GM18517 (cell line): Measurements from ENCODE around the gene SLC7A4.
"Not testable (repeated sequence)": the region's sequence is repeated elsewhere in the genome, so short reads cannot be mapped to it uniquely, and the experiment has no call there.

Experiments used
- ATAC-seq: cut with Tn5 transposase; IDR thresholded peaks from one replicate; pipeline ENCODE4 v1.9.1; 2021; ENCODE audit warnings: mild to moderate bottlenecking, moderate library complexity; ENCODE audit not compliant: unreplicated experiment

Gene SLC7A4

DNA sequence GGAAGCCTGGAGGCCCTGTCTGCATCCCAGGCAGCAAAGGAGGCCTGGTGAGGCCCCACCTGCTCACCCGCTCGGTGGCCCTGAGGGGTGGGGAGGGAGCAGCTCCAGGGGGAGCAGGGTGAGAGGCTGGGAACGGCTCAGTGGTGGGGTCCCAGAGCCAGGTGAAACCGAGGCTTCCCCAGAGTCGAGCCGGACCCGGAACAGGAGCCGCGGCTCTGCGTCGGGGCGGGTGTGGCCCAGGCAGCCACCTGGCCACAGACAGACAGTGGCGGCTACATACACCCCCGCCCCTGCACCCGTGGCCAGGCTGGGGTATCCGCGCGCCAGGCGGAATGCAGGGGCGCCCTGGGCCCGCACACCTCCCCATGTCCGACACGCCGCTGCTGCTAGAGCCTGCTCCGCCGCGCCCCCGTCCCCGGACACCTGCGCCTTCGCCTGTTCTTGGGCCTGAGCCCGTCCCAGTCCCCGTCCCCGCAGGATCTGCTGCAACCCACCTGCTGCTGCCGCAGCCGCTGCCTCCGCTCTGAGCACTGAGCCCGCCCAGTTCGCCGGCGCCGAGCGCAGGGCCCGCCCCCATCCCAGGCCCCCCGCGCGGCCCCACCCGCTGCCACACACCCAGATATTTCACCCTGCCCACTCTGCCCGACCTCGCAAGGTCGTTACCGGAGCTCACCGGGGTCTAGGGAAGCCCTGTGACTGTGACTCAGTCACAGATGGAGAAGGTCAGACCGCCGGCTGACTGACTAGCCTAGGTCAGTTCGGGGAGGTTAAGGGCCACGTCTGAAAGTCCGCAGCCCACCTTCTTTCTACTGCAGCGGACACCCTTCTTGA lies at the start of gene SLC7A4:
TSS of gene SLC7A4 (minus strand) at position 525 of the 831 bp plus-strand sequence. CDS start 749 bp downstream, outside the sequence.
- ATAC-seq, result no peak

DNA sequence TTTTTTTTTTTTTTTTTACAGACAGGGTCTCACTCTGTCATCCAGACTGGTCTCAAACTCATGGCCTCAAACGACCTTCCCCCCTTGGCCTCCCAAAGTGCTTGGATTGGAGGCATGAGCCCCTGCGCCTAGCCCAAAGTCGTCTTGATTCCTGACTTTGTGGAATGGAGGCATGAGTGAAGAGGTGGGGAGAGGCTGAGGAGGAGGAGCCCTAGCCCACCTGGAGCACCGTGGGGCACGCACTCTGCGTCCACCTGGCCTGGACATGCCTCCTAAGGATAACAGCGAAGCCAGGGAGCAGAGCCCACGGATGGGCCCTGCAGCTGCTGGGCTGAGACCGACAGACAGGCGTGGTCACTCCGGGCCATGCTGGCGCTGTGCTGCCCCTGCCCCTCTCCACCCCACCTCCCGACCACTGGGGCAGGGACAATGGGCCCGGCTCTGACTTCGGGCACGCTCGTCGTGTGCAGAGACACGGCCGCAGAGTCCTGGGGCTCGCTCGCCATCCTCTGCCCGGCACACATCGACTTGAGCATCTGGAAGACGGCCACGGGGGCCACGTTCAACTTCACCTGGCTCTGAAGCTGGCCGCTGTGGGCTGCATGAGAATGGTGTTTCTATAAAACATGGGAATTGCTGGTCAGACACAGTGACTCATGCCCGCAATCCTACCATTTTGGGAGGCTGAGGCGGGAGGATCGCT lies 48.2 kb upstream of the SLC7A4 start:
- no peak for ATAC-seq

DNA sequence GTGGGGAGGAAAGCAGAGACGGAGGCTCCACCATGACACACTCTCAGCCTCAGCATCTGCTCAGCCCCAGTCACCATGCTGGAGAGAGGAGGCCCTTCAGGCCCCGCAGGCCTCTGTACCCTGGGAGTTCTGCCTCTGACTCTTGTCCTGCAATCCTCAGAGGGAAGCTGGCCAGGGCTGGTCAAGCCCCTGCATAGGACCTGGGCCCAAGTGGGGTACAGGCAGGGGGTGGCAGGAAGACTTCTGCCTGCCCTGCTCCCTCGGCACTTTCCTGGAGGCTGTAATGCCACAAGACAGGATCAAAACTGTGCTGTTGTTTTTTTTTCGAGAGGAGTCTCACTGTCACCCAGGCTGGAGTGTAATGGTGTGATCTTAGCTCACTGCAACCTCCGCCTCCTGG lies 47.1 kb upstream of the SLC7A4 start:
- no peak for ATAC-seq

DNA sequence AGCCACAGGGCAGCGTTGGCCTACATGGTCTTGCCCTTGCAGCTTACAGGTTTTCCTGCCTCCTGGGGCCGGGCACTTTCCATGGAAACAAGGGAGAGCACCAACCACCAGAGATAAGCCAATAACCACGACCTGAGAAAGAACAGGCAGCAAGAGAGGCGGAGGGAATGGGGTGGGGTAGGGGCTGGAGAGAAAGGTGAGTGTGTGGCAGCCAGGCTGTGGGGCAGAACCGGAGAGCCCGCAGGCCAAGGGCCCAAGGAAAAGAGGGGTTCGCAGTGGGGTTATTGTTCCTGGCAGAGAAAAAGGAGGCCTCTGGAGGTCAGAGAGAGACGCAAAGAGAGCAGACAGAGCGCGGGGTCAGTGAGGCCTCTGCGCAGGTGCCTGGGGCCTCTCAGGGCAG lies 46.6 kb upstream of the SLC7A4 start:
- ATAC-seq, result no peak

GRCh38 chr22:21077884-21078508 lies 45.6 kb upstream of the SLC7A4 start:
- no peak for ATAC-seq

GRCh38 chr22:21076912-21077625 lies 44.7 kb upstream of the SLC7A4 start:
- ATAC-seq, result no peak

DNA sequence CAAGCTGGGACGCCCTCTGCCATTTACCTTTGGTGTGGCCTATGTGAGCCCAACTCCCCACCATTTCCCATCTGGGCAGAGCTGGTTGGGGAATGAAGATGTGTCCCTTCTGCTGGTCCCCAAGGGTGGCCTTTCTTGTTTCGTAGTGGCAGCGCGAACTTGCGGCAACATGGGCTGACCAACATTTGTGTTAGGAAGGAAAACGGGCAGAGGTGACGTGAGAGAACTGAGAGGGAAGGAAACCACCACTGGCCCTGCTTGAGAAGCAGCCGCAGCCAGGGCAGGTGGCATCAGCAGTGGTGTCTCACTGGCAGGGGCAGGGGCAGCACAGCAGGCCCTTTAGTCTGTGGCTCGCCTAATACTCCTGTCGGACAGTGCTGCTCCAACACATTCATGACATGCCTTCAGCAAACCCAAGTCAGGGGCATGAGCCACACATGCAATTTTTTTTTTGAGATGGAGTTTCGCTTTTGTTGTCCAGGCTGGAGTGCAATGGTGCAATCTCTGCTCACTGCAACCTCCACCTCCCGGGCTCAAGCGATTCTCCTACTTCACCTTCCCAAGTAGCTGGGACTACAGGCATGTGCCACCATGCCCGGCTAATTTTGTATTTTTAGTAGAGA lies 43.3 kb upstream of the SLC7A4 start:
- ATAC-seq, result no peak

DNA sequence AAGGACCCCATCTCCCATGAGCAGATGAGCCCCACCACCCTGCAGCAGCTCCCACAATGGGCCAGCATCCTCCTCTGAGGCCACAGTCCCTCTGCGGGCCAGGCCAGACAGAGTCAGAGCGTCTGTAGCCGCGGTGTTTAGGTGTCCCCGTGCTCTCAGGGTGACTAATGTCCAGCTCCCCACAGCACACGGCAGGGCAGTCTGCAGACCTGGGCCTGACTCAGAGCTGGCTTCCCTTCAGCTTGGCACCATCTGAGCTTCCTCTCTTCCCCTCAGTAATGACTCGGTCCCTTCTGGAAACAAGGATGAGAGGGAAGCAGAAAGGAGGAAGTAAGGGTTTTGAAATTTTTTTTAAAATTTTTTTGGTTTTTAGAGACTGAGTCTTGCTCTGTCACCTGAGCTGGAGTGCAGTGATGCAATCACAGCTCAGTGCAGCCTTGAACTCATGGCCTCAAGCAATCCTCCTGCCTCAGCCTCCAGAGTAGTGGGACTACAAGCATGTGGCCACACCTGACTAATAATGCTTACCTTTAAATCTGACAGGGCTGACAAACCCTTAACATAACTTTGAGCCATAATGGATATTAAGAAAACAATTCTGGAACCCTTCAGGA lies 41.8 kb upstream of the SLC7A4 start:
- no peak for ATAC-seq

GRCh38 chr22:21073482-21073881 lies 41.1 kb upstream of the SLC7A4 start:
- ATAC-seq, result no peak

- no peak for ATAC-seq
These were observed 40.7 kb upstream of the SLC7A4 start for GRCh38 chr22:21073023-21073422.

DNA sequence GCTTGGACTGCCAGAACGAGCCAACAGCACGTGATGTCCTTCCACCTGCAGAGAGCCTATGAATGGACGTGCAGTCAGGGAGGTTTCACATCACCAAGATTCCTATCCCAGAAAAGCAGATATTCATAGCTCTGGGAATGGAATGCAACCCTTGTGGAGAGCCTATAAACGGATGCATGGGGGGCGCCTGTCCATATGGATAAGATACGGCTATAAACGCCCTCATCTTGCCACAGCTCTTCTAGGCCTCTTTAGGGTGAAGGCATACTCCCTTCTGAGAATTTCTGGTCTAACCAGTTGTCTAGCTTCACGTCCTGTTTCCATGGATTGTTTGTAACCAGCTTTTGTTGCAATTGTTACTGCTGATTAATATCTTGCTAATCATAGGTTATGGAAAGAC lies 39.4 kb upstream of the SLC7A4 start:
- ATAC-seq, result not testable (repeated sequence)

GRCh38 chr22:21070690-21071615 lies 38.6 kb upstream of the SLC7A4 start:
- no peak for ATAC-seq

DNA sequence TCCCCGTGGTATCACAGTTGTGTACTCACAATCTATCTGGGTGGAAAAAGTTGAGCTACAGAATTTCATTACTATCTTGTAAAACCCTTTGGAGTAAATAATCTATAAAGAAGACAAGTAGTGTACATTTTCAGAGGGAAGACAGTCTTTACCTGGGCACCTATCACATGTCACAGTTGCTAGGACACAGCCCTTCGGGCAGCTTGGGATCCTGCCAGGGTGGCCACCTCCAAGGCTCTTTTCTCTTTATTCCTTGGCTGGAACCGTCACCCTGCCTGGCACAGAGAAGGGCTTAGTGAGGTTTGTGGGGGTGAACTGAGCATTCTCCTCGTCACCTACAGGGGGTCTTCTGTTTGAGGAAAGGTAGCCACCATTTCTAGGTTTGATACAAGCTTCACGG lies 37.0 kb upstream of the SLC7A4 start:
- no peak for ATAC-seq

DNA sequence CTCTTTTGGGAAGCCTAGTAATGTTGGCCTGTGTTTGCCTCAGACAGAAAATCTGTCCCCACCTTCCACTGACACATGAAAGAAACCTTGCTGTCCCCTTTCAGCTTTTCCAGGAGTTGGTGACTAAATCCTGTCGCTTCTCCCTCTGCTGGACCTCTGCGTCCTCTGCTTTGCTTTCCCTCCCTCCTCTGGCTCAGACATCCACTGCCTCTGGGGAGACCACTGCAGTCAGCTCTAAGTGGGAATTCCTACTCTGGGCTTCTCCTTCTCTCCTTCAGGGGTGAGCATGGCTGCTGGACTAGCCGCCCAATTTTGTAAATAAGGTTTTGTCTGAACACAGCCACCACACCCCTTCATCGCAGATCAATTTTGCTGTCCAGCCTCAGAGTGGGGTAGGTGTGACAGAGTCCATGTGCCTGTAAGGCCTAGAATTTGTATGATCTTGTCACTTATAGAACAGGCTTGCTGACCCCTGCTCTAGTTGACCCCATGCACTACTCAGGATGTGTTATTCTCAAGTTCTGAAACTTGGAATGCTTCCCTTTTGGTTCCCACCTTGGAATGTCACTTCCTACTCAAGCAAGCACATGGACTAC lies 36.4 kb upstream of the SLC7A4 start:
- ATAC-seq, result no peak

DNA sequence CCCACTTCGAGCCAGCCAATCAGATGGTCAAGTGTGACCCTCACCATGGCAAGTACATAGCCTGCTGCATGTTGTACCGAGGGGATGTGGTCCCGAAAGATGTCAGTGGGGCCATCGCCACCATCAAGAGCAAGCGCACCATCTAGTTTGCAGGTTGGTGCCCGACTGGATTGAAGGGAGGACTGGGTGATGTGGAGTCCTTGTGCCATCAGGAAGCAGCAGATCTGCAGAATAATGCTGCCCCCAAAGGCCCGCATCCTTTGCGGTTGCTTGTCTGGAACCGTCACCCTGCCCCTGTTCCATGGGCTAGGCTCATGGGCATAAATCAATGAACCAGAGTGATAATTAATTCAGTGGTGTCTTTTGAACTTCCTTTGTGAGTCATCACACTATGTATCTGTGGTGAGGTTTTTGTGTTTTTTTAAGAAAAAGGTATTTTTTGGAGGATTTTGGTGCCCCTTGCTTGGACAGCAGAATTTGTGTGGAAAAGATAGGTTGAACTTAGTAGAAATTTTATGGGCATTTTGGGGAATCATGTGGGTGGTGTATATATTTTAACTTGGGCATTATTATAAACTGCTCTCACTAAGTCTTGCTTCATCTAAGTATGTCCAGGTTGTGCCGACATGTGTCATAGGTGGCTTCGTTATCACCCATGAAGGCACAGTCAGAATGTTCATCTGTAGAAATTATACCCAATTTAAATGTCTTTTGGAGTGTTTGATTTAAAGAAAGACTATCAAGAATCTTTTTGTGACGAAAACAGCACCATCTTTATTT lies 35.7 kb upstream of the SLC7A4 start:
- no peak for ATAC-seq

- no peak for ATAC-seq
These were observed 34.9 kb upstream of the SLC7A4 start for GRCh38 chr22:21067075-21067900.
